Measurements from ENCODE around the gene JARID2.

Gene JARID2

DNA sequence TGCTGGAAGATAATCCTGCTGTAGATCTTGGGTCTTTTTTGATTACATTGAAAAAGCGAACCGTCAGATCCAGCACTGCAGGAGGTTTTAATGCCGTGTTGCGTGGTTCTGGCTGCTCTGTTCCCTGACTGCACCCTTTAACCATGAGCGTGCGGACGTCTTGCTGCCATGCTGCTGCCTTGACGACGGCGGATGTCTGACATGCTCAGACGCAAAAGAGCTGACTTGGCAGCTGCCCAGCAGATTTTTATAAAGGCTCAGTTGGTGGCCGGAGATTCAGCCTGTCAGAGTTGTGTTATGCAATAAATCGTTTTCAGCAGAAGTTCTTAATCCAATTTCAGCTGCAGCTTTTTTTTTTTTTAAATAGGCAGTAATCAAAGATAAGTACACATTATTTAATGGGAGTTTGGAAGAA lies 119.4 kb downstream of the JARID2 start:
- POLR2A ChIA-PET: no interaction called here
- peaks cover 46% of the 10 kb centered on the region for H3K4me1 ChIP-seq (ENCODE audit: control insufficient read depth, insufficient read depth, low read length)
- H3K27ac ChIP-seq (ENCODE audit: extremely low read depth, low read depth, low read length): peak overlapping the region; percentile 21; the same call in 1 of the 2 replicates
- no peaks in the 10 kb centered on the region for H3K9me3 ChIP-seq (ENCODE audit: control insufficient read depth, insufficient read depth, low read depth, low read length)
- no peaks in the 10 kb centered on the region for H3K36me3 ChIP-seq (ENCODE audit: control insufficient read depth in 2 of 2, insufficient read depth in 1 of 2, low read length in 2 of 2)
- no peak overlapping the region; the same call in none of the 2 replicates for H3K4me3 ChIP-seq (ENCODE audit: low read depth, low read length)
- CTCF ChIA-PET: interaction anchor here (0.9 to 1.9 kb wide), 2 partner anchors 25 to 75 kb away, joined by 3 to 5 read pairs; no protein-coding TSS in a partner anchor
- TF ChIP-seq KLF8 (tag by site-specific recombination; IDR thresholded peaks at IDR 0.05) (0 out of 2 replicates have a peak, but pooled peaks have one; percentile 21), ZNF629 (tag by site-specific recombination; IDR thresholded peaks at IDR 0.05) (peak; percentile 65), TRIM28 (IDR thresholded peaks at IDR 0.05; ENCODE audit: borderline replicate concordance, low read length) (peak; percentile 36; the same call in 1 of the 2 replicates), ZNF561 (tag by site-specific recombination; IDR thresholded peaks at IDR 0.05; ENCODE audit: borderline replicate concordance) (peak; percentile 34; the same call in 1 of the 2 replicates), ZNF514 (tag by site-specific recombination; IDR thresholded peaks at IDR 0.05) (no peak), ZBTB8A (tag by site-specific recombination; IDR thresholded peaks at IDR 0.05) (peak; percentile 50; the same call in 1 of the 2 replicates), MEIS1 (CRISPR knock-in tag; IDR thresholded peaks at IDR 0.05; ENCODE audit: borderline replicate concordance) (peak; percentile 71; the same call in 1 of the 2 replicates), ZNF37A (tag by site-specific recombination; IDR thresholded peaks at IDR 0.05) (no peak), ZIC2 (tag by site-specific recombination; IDR thresholded peaks at IDR 0.05) (peak; percentile 64), ZBTB17 (tag by site-specific recombination; IDR thresholded peaks at IDR 0.05) (peak; percentile 76), ZNF16 (tag by site-specific recombination; IDR thresholded peaks at IDR 0.05; ENCODE audit: low read depth) (no peak), ZNF596 (tag by site-specific recombination; IDR thresholded peaks at IDR 0.05) (no peak), FEZF1 (tag by site-specific recombination; IDR thresholded peaks at IDR 0.05) (peak; percentile 85), ZNF843 (tag by site-specific recombination; IDR thresholded peaks at IDR 0.05) (peak; percentile 78), ZNF341 (tag by site-specific recombination; IDR thresholded peaks at IDR 0.05; ENCODE audit: low read depth) (0 out of 2 replicates have a peak, but pooled peaks have one; percentile 11), HOXD13 (CRISPR knock-in tag; IDR thresholded peaks at IDR 0.05; ENCODE audit: borderline replicate concordance) (0 out of 2 replicates have a peak, but pooled peaks have one; percentile 39), ZNF221 (tag by site-specific recombination; IDR thresholded peaks at IDR 0.05; ENCODE audit: borderline replicate concordance) (no peak), OSR2 (tag by site-specific recombination; IDR thresholded peaks at IDR 0.05) (peak; percentile 84), GFI1B (tag by site-specific recombination; IDR thresholded peaks at IDR 0.05) (peak; percentile 48; the same call in 1 of the 2 replicates), ZNF335 (tag by site-specific recombination; conservative IDR thresholded peaks at IDR 0.05) (peak; percentile 46; the same call in 1 of the 2 replicates), WT1 (tag by site-specific recombination; IDR thresholded peaks at IDR 0.05) (no peak), ZNF266 (tag by site-specific recombination; IDR thresholded peaks at IDR 0.05; ENCODE audit: low read depth) (no peak)
- TF ChIP-seq, protein P1, sequence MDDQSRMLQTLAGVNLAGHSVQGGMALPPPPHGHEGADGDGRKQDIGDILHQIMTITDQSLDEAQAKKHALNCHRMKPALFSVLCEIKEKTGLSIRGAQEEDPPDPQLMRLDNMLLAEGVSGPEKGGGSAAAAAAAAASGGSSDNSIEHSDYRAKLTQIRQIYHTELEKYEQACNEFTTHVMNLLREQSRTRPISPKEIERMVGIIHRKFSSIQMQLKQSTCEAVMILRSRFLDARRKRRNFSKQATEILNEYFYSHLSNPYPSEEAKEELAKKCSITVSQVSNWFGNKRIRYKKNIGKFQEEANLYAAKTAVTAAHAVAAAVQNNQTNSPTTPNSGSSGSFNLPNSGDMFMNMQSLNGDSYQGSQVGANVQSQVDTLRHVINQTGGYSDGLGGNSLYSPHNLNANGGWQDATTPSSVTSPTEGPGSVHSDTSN (CRISPR knock-in tag; IDR thresholded peaks at IDR 0.05): peak; percentile 69; the same call in 1 of the 2 replicates
- TF ChIP-seq, protein P2, sequence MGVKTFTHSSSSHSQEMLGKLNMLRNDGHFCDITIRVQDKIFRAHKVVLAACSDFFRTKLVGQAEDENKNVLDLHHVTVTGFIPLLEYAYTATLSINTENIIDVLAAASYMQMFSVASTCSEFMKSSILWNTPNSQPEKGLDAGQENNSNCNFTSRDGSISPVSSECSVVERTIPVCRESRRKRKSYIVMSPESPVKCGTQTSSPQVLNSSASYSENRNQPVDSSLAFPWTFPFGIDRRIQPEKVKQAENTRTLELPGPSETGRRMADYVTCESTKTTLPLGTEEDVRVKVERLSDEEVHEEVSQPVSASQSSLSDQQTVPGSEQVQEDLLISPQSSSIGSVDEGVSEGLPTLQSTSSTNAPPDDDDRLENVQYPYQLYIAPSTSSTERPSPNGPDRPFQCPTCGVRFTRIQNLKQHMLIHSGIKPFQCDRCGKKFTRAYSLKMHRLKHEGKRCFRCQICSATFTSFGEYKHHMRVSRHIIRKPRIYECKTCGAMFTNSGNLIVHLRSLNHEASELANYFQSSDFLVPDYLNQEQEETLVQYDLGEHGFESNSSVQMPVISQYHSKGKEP (tag by site-specific recombination; IDR thresholded peaks at IDR 0.05): peak; percentile 99
- TF ChIP-seq, protein P3, sequence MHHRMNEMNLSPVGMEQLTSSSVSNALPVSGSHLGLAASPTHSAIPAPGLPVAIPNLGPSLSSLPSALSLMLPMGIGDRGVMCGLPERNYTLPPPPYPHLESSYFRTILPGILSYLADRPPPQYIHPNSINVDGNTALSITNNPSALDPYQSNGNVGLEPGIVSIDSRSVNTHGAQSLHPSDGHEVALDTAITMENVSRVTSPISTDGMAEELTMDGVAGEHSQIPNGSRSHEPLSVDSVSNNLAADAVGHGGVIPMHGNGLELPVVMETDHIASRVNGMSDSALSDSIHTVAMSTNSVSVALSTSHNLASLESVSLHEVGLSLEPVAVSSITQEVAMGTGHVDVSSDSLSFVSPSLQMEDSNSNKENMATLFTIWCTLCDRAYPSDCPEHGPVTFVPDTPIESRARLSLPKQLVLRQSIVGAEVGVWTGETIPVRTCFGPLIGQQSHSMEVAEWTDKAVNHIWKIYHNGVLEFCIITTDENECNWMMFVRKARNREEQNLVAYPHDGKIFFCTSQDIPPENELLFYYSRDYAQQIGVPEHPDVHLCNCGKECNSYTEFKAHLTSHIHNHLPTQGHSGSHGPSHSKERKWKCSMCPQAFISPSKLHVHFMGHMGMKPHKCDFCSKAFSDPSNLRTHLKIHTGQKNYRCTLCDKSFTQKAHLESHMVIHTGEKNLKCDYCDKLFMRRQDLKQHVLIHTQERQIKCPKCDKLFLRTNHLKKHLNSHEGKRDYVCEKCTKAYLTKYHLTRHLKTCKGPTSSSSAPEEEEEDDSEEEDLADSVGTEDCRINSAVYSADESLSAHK (tag by site-specific recombination; IDR thresholded peaks at IDR 0.05): peak; percentile 53
- TF ChIP-seq, protein P4, sequence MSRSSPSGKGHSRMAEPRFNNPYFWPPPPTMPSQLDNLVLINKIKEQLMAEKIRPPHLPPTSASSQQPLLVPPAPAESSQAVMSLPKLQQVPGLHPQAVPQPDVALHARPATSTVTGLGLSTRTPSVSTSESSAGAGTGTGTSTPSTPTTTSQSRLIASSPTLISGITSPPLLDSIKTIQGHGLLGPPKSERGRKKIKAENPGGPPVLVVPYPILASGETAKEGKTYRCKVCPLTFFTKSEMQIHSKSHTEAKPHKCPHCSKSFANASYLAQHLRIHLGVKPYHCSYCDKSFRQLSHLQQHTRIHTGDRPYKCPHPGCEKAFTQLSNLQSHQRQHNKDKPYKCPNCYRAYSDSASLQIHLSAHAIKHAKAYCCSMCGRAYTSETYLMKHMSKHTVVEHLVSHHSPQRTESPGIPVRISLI (tag by site-specific recombination; IDR thresholded peaks at IDR 0.05): peak; percentile 47; the same call in 1 of the 2 replicates
- TF ChIP-seq, protein P5, sequence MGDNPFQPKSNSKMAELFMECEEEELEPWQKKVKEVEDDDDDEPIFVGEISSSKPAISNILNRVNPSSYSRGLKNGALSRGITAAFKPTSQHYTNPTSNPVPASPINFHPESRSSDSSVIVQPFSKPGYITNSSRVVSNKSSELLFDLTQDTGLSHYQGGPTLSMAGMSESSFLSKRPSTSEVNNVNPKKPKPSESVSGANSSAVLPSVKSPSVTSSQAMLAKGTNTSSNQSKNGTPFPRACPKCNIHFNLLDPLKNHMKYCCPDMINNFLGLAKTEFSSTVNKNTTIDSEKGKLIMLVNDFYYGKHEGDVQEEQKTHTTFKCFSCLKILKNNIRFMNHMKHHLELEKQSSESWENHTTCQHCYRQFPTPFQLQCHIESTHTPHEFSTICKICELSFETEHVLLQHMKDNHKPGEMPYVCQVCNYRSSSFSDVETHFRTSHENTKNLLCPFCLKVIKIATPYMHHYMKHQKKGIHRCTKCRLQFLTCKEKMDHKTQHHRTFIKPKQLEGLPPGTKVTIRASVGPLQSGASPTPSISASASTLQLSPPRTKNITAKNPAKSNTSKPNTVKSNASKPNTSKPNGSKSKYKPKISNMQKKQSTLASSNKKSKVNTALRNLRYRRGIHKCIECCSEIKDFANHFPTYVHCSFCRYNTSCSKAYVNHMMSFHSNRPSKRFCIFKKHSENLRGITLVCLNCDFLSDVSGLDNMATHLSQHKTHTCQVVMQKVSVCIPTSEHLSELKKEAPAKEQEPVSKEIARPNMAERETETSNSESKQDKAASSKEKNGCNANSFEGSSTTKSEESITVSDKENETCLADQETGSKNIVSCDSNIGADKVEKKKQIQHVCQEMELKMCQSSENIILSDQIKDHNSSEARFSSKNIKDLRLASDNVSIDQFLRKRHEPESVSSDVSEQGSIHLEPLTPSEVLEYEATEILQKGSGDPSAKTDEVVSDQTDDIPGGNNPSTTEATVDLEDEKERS (tag by site-specific recombination; IDR thresholded peaks at IDR 0.05): no peak
- TF ChIP-seq, protein P6, sequence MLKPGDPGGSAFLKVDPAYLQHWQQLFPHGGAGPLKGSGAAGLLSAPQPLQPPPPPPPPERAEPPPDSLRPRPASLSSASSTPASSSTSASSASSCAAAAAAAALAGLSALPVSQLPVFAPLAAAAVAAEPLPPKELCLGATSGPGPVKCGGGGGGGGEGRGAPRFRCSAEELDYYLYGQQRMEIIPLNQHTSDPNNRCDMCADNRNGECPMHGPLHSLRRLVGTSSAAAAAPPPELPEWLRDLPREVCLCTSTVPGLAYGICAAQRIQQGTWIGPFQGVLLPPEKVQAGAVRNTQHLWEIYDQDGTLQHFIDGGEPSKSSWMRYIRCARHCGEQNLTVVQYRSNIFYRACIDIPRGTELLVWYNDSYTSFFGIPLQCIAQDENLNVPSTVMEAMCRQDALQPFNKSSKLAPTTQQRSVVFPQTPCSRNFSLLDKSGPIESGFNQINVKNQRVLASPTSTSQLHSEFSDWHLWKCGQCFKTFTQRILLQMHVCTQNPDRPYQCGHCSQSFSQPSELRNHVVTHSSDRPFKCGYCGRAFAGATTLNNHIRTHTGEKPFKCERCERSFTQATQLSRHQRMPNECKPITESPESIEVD (tag by site-specific recombination; IDR thresholded peaks at IDR 0.05): peak; percentile 99
